ENCODE data around the gene MCF2L. TPM values are rescaled to one million over a fixed set of nuclear protein-coding genes. Genes with fewer than 3 reads are reported as not detected.

Gene MCF2L
- total and polyA plus RNA-seq, 5 donors, result 18.0 to 47.5 (median 33.2) TPM

- ATAC-seq, result no peak
- intact Hi-C loops (cut with DNase I), result loop anchor here in 1 of 4 donors (10.0 kb wide), 1 partner anchor 358 kb away; no protein-coding TSS in a partner anchor
- no peak overlapping the region for H3K27ac ChIP-seq (ENCODE audit: low read length)
- H3K27me3 ChIP-seq (ENCODE audit: control insufficient read depth, insufficient read depth), result no peaks in the 10 kb centered on the region
- 96% methylated on average over 14 of the region's 14 CpGs for WGBS
- no peaks in the 10 kb centered on the region for H3K9me3 ChIP-seq (ENCODE audit: control insufficient read depth, low read length)
- H3K4me3 ChIP-seq (ENCODE audit: low read length), result no peak overlapping the region
- H3K4me1 ChIP-seq (ENCODE audit: control insufficient read depth, insufficient read depth, low read length), result no peaks in the 10 kb centered on the region
- DNase-seq, result peak in 2 of 3 donors; percentile 26 to 30
Measured at GRCh38 chr13:113036401-113036800, 67.4 kb downstream of the MCF2L start.

- Histone ChIP-seq H3K27ac (ENCODE audit: low read length) (no peak overlapping the region), H3K4me1 (ENCODE audit: control insufficient read depth, insufficient read depth, low read length) (no peaks in the 10 kb centered on the region), H3K27me3 (ENCODE audit: control insufficient read depth, insufficient read depth) (no peaks in the 10 kb centered on the region), H3K4me3 (ENCODE audit: low read length) (no peak overlapping the region), H3K9me3 (ENCODE audit: control insufficient read depth, low read length) (no peaks in the 10 kb centered on the region)
- WGBS, result 85% methylated on average over 8 of the region's 8 CpGs
- DNase-seq (peak in 1 of 3 donors; percentile 20), ATAC-seq (no peak)
- intact Hi-C loops (cut with DNase I), result no loop called here
Measured at GRCh38 chr13:113040031-113040430, 71.0 kb downstream of the MCF2L start.

GRCh38 chr13:113040597-113041292 lies 71.7 kb downstream of the MCF2L start:
- DNase-seq, result peak in 2 of 3 donors; percentile 43 to 48
- Histone ChIP-seq H3K9me3 (ENCODE audit: control insufficient read depth, low read length) (no peaks in the 10 kb centered on the region), H3K4me1 (ENCODE audit: control insufficient read depth, insufficient read depth, low read length) (no peaks in the 10 kb centered on the region), H3K27ac (ENCODE audit: low read length) (no peak overlapping the region), H3K27me3 (ENCODE audit: control insufficient read depth, insufficient read depth) (no peaks in the 10 kb centered on the region), H3K4me3 (ENCODE audit: low read length) (no peak overlapping the region)
- peak in 1 of 2 donors; percentile 10 for ATAC-seq
- intact Hi-C loops (cut with DNase I), result no loop called here
- WGBS, result 66% methylated on average over 13 of the region's 13 CpGs

- Histone ChIP-seq H3K4me3 (ENCODE audit: low read length) (no peak overlapping the region), H3K27ac (ENCODE audit: low read length) (no peak overlapping the region), H3K4me1 (ENCODE audit: control insufficient read depth, insufficient read depth, low read length) (no peaks in the 10 kb centered on the region), H3K27me3 (ENCODE audit: control insufficient read depth, insufficient read depth) (no peaks in the 10 kb centered on the region), H3K9me3 (ENCODE audit: control insufficient read depth, low read length) (no peaks in the 10 kb centered on the region)
- peak in 2 of 3 donors; percentile 32 to 41 for DNase-seq
- intact Hi-C loops (cut with DNase I), result no loop called here
- WGBS, result 71% methylated on average over 11 of the region's 11 CpGs
- ATAC-seq, result no peak
Measured at GRCh38 chr13:113041293-113041690, 72.3 kb downstream of the MCF2L start.

- H3K4me3 ChIP-seq (ENCODE audit: low read length), result no peak overlapping the region
- H3K27ac ChIP-seq (ENCODE audit: low read length), result no peak overlapping the region
- no peaks in the 10 kb centered on the region for H3K4me1 ChIP-seq (ENCODE audit: control insufficient read depth, insufficient read depth, low read length)
- ATAC-seq (no peak), DNase-seq (peak in 2 of 3 donors; percentile 36 to 41)
- 85% methylated on average over 15 of the region's 15 CpGs for WGBS
- intact Hi-C loops (cut with DNase I), result no loop called here
- no peaks in the 10 kb centered on the region for H3K9me3 ChIP-seq (ENCODE audit: control insufficient read depth, low read length)
- no peaks in the 10 kb centered on the region for H3K27me3 ChIP-seq (ENCODE audit: control insufficient read depth, insufficient read depth)
Measured at GRCh38 chr13:113041896-113042295, 72.9 kb downstream of the MCF2L start.

- no peak overlapping the region for H3K4me3 ChIP-seq (ENCODE audit: low read length)
- H3K9me3 ChIP-seq (ENCODE audit: control insufficient read depth, low read length), result no peaks in the 10 kb centered on the region
- WGBS, result 92% methylated on average over 20 of the region's 20 CpGs
- no peaks in the 10 kb centered on the region for H3K27me3 ChIP-seq (ENCODE audit: control insufficient read depth, insufficient read depth)
- ATAC-seq (no peak), DNase-seq (peak in 1 of 3 donors; percentile 32)
- no peak overlapping the region for H3K27ac ChIP-seq (ENCODE audit: low read length)
- intact Hi-C loops (cut with DNase I), result no loop called here
- no peaks in the 10 kb centered on the region for H3K4me1 ChIP-seq (ENCODE audit: control insufficient read depth, insufficient read depth, low read length)
Measured at GRCh38 chr13:113042456-113042855, 73.4 kb downstream of the MCF2L start.

GRCh38 chr13:113043001-113043630 lies 74.1 kb downstream of the MCF2L start:
- H3K27me3 ChIP-seq (ENCODE audit: control insufficient read depth, insufficient read depth), result no peaks in the 10 kb centered on the region
- DNase-seq (peak in 2 of 3 donors; percentile 28 to 34), ATAC-seq (no peak)
- H3K9me3 ChIP-seq (ENCODE audit: control insufficient read depth, low read length), result no peaks in the 10 kb centered on the region
- WGBS, result 81% methylated on average over 20 of the region's 20 CpGs
- intact Hi-C loops (cut with DNase I), result no loop called here
- H3K4me3 ChIP-seq (ENCODE audit: low read length), result no peak overlapping the region
- H3K27ac ChIP-seq (ENCODE audit: low read length), result no peak overlapping the region
- H3K4me1 ChIP-seq (ENCODE audit: control insufficient read depth, insufficient read depth, low read length), result no peaks in the 10 kb centered on the region

GRCh38 chr13:113043931-113044330 lies 74.9 kb downstream of the MCF2L start:
- ATAC-seq, result no peak
- no peaks in the 10 kb centered on the region for H3K27me3 ChIP-seq (ENCODE audit: control insufficient read depth, insufficient read depth)
- peak in 1 of 3 donors; percentile 6 for DNase-seq
- no peaks in the 10 kb centered on the region for H3K9me3 ChIP-seq (ENCODE audit: control insufficient read depth, low read length)
- H3K4me3 ChIP-seq (ENCODE audit: low read length), result no peak overlapping the region
- H3K27ac ChIP-seq (ENCODE audit: low read length), result no peak overlapping the region
- intact Hi-C loops (cut with DNase I), result no loop called here
- 84% methylated on average over 14 of the region's 14 CpGs for WGBS
- H3K4me1 ChIP-seq (ENCODE audit: control insufficient read depth, insufficient read depth, low read length), result no peaks in the 10 kb centered on the region

- no peak for ATAC-seq
- no peak overlapping the region for H3K27ac ChIP-seq (ENCODE audit: low read length)
- H3K4me3 ChIP-seq (ENCODE audit: low read length), result no peak overlapping the region
Measured at GRCh38 chr13:113044391-113045114, 75.5 kb downstream of the MCF2L start.

GRCh38 chr13:113045251-113046127 lies 76.5 kb downstream of the MCF2L start:
- Histone ChIP-seq H3K9me3 (ENCODE audit: control insufficient read depth, low read length) (no peaks in the 10 kb centered on the region), H3K4me1 (ENCODE audit: control insufficient read depth, insufficient read depth, low read length) (no peaks in the 10 kb centered on the region), H3K27ac (ENCODE audit: low read length) (no peak overlapping the region), H3K27me3 (ENCODE audit: control insufficient read depth, insufficient read depth) (no peaks in the 10 kb centered on the region), H3K4me3 (ENCODE audit: low read length) (no peak overlapping the region)
- intact Hi-C loops (cut with DNase I), result no loop called here
- ATAC-seq (peak in 1 of 2 donors; percentile 51), DNase-seq (peak in 2 of 3 donors; percentile 29 to 66)
- 66% methylated on average over 32 of the region's 32 CpGs for WGBS

More at GRCh38 chr13:113044391-113045114, 75.5 kb downstream of the MCF2L start:
- H3K27me3 ChIP-seq (ENCODE audit: control insufficient read depth, insufficient read depth), result no peaks in the 10 kb centered on the region
- peak in 1 of 3 donors; percentile 20 for DNase-seq
- 85% methylated on average over 27 of the region's 27 CpGs for WGBS
- intact Hi-C loops (cut with DNase I), result no loop called here
- no peaks in the 10 kb centered on the region for H3K9me3 ChIP-seq (ENCODE audit: control insufficient read depth, low read length)
- H3K4me1 ChIP-seq (ENCODE audit: control insufficient read depth, insufficient read depth, low read length), result no peaks in the 10 kb centered on the region

All from right cardiac atrium (tissue), 5 donors.